NCI-H187 treated with DMSO at 0.1 percent for 48 hours (cell line): Measurements from ENCODE around the gene TGM2.

Source experiments
- DNase-seq: peaks from one replicate; lab custom pipeline; 2025; lab: John Stamatoyannopoulos, UW

TGM2 gene

DNA sequence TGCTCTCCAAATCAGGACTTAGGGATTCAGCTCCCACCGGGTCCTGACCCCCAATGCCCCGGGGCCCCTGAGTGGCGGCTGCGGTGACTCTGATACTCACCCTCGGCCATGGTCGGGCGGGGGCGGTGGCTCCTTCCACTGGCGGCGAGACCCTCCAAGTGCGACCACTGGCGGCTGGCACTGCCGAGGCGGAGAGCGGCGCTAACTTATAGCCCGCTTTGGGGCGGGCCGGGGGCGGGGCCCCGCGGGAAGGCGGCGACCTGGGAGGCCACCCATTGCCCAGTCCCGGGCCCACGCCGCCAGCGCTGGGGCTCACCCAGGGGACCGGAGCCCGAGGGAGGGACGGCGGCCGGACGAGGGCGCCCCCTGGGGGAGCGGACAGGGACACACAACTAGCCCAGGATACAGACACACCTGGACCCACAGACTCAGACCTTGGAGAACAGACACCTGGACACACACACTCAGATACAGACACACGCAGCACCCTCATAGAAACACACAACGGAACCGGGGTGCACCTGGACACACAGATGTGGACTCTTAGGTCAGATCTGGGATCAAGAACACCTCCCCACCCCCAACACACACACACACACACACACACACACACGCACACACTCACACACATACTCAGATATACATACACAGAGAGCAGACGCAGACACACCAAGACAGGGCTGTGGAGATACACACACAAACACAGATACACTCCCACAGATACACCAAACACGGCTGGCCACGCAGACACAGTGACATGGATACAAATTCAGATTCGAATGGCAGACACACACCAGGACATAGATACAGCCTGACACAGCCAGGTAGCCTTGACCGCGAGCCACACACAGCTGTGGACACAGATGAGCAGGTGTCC lies at the start of gene TGM2:
TSS of gene TGM2 (minus strand) at position 182 of the 877 bp plus-strand sequence. CDS start at position 110, 72 bp downstream.
- DNase-seq, result no peak

DNA sequence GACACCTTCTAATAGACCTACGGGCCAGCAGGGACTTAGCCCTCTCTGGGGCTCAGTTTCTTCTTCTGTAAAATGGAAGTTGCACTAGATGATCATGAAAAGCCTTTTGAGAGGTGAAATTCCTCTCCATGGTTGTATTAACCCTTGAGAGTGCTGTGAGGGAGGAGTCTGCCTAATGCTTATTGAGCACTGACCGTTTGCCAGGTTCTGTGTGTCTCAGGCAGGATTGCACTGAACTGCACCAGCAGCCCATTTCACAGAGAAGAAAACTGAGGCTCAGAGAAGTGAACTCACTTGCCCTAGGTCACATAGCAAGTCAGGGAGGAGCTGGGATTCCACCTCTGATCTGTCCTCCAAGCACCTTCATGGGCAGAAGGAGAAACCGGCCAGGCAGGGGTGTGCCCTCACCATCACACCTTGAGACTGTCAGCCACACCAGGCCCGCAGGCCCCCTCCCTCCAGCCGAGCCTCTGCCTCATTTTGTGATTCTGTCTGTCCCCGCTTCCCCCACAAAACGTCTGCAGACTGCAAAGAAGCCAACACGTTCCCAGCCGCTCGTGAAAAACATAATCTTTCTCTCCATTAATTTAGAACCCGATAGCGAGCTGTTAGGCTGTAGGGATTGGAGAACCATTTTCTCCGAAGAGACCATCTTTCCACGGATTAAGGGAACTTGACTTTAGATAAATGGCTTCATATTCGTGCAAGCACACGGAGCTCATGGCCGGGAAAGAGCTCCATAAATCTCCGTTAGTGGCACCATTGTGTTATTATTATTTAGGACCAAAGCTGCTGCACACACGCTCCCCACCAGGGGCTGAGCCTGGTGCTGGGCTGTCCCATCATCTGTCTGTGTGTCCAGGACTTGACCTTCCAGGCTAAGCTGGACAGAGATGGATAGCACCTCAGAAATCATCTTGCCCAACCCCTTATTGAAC lies 49.5 kb upstream of the TGM2 start:
- no peak for DNase-seq

GRCh38 chr20:38213607-38213940 lies 48.5 kb upstream of the TGM2 start:
- no peak for DNase-seq

DNA sequence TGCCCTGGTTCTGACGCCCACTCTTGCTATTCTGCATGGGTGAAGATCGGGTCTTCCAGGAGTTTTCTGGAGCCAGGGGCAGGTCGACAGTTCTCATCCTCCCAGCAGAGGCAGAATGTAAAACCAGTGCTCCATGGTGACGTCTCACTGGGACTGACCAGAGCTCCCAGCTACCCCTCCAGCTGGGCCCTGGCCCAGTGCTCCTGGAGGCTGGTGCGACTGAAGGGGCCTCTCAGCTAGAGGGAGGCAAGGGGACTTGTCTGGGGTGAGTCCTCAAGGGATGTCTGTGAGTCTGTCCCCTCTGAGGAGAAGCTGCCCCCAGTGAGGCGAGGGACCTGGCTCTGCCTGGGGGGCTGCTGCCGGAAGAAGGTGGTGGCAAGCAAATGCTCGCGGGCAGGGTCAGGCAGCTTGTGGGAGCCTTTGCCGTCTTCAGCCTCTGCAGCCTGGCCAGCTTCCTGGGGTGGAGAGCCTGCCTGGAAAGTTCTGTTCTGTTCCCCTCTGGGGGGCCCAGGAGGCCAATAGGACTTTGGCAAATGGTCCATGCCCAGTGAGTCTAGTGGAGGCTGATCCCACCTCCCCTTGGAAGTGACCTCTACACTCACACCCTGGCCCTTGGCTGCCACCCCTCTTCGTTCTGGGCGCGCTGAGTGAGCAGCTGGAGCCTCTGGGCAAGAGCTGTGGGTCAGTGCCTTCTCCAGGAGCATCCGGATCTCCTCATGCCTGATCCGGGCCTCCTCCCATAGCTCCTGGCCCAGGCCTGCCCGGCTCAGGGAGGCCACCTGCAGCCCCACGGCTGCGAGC lies 47.9 kb upstream of the TGM2 start:
- DNase-seq, result no peak

DNA sequence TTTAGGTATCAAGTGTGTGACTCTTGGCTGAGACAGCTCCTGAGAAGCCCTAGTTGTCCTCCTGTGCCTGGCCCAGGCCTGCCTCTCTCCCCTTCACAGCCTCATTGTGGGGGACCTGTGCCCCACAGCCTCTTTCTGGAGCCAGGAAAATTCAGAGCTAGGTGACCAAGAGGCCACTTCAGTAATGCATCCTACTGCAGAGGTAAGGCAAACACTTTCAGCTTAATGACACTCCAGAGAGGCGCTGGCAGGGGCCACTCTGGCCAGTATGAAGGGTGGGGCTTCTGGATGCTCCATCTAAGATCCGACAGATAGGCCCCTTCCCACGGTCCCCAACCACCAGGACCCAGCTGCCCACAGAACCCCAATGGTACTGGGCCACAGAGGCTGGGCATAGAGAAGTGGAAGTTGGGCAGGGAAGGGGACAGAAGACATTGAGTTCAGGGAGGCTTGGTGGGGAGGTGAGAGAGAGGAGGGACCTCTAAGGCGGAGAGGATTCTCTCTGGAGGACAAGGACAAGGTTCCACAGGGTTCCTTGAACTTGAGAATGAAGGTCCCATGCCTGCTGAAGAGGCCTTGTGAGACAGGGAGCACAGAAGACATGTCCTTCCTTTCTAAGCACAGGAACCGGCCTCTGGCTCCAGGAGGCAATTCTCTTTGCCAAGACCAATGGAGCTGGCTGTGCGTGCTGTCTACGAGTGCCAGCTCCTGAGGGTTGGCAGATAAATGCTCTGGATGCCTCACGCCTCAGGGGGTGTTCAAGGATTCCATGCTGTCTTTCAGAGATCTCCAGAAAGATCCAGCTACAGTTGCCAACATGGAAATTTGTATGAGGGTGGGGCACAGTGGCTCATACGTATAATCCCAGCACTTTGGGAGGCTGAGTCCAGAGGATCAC lies 46.4 kb upstream of the TGM2 start:
- no peak for DNase-seq

GRCh38 chr20:38210741-38211140 lies 45.7 kb upstream of the TGM2 start:
- no peak for DNase-seq

DNA sequence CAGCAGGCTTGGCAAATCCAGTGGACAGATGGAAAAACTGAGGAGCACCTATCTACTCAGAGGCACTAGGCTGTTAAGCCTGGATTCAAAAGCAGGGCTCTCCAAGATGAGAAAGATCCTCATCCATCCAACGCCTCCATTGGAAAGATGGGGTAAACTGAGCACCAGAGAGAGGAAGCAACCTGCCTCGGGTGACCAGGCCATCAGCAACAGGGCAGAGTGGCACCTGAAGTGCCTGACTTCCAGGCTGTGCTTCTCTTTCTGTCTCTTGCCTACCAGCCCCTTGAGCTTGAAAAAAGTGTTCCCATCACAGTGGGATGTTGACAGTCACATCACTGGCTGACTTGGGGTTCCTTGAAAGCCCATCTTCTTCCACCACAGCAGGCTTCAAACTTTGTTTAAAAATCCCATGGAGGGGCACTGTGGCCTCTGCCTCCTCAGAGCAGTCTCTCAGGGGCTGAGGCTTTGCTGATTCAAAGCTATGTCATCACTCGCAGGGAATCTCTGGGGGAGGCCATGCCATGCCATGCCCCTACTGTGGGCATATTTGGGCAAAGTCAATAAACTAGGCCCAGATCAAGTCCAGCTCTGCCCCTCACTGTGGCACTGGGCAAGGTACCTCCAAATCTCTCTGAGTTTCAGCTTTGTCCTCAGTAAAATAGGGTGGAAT lies 44.8 kb upstream of the TGM2 start:
- DNase-seq, result no peak

DNA sequence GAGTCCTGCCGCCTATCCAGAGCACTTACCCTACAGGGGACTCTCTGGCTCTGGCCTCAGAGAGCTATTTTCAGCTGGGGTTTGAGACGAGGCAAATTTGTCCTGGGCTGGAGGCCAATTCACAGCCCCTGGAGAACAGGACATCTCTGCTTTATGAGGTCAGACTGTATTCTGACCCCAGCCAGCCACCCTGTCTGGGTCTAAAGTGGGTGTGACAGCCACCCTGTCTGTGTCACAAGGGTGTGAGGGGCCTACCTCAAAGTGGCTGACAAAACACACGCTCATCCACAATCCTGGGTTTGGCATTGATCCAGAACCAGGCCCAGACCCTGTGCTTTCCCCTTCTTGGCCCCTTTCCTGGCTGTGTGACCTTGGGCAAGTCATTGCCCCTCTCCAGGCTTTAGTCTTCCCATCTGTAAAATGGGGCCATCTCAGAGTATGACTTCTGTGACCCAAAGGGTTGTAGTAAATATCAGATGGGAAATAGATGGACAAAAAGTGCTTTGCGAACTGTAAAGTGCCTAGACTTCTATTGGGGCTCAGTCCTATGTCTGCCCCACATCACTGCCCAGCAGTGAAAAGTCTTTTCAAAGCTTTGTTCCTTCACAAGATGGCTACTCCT lies 44.1 kb upstream of the TGM2 start:
- no peak for DNase-seq

GRCh38 chr20:38208523-38208922 lies 43.5 kb upstream of the TGM2 start:
- no peak for DNase-seq

GRCh38 chr20:38208088-38208487 lies 43.0 kb upstream of the TGM2 start:
- no peak for DNase-seq

DNA sequence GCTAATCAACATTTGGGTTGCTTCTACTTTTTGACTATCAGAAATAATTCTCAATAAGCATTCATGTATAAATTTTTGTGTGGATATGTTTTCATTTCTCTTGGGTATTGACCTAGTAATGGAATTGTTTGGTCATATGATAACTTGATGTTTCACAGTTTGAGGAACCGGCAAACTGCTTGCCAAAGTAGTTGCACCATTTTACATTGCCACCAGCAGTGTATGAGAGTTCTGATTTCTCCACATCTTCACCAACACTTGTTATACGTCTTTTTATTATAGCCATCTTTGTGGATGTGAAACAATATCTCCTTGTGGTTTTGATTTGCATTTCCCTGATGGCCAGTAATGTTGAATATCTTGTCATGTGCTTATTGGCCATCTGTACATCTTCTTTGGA lies 42.6 kb upstream of the TGM2 start:
- DNase-seq, result no peak

GRCh38 chr20:38205001-38205400 lies 39.9 kb upstream of the TGM2 start:
- DNase-seq, result no peak

GRCh38 chr20:38203981-38204357 lies 38.9 kb upstream of the TGM2 start:
- no peak for DNase-seq

GRCh38 chr20:38203337-38203980 lies 38.4 kb upstream of the TGM2 start:
- no peak for DNase-seq

DNA sequence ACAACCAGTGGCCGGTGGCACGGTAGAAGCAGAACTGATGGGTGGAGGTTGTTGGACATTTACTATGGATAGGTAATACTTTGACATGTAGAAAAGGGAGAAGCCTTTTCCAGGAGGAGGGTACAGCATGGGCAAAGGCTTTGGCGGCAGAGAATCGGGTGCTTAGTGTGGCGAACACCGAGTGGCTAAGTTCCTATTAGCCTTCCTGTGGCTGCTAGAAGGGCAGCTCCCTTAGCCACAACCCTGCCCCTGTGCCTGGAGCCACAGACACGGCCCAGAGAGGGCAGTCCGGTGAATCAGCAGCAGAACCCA lies 37.9 kb upstream of the TGM2 start:
- no peak for DNase-seq

DNA sequence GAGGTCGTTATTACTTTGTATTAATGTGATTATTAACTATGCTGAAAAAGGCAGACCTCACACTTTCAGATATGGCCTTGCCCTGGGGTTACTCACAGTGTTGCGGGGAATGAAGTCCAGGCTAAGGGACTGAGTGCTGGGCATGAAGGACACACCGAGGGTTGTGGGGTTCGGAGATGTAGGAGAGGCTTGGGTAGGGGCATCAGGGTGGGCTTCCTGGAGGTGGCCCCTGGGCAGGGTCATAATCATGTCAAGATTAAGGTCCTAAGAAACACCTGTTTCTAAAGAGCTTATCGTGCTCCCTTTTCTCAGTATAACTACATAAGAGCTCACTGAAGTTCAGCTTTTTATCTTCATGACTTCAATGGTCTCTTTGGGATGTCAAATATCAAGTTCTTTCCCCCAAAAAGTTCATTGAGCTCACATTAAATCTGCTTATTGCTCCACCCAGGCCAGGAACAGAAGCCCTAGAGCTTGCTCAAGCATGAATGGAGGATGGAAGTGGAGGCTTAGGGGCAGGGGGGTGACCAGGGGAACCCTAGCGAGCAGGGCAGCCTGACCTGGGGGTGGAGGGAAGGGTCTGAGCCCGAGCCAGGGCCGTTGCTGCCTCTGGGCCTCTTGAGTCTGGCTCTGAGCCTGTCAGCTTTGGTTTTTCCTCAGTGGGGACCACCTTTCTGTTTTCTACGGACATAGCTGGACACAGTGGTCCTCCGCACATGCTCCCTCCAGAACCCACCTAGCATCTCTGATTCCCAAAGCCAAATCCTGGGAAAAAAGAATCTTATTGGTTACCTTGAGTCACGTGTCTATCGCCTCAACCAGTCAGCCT lies 37.3 kb upstream of the TGM2 start:
- no peak for DNase-seq

DNA sequence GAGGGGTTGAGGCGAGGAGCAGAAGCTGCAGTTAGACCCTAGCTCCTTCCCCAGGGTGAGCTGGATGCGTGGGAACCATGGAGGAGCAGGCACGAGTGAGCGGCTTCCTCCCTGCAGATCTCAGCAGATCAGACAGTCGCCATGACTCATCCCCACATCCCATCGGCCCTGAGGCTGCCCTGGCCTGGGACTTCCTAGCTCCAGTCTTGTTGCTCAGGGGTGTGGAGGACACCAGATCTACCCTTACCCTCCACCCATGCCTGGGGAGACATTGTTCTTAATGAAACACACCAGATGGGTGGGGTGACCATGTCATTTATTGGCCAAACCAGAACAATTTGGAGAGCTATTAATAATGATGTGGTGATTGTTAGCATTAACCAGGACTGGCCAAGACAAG lies 36.3 kb upstream of the TGM2 start:
- no peak for DNase-seq

GRCh38 chr20:38200646-38201045 lies 35.6 kb upstream of the TGM2 start:
- no peak for DNase-seq
